LNCaP clone FGC (cell line): Measurements from ENCODE around the gene ASPA.

Source experiments
- DNase-seq: peaks from one replicate; pipeline ENCODE4 v3.0.0-alpha.2; 2011; ENCODE audit warnings: low read depth
- H3K4me3 ChIP-seq: 2 replicates; pipeline ENCODE4 v1.5.1; 2011; ENCODE audit warnings: mild to moderate bottlenecking, low read depth, low read length, control low read depth
- TF ChIP-seq, protein P1 (sequence below): IDR thresholded peaks from 2 replicates; pipeline ENCODE4 v1.5.1; 2012; ENCODE audit warnings: mild to moderate bottlenecking; ENCODE audit not compliant: control insufficient read depth, insufficient read depth; ENCODE audit errors: extremely low read depth

The ASPA gene

DNA sequence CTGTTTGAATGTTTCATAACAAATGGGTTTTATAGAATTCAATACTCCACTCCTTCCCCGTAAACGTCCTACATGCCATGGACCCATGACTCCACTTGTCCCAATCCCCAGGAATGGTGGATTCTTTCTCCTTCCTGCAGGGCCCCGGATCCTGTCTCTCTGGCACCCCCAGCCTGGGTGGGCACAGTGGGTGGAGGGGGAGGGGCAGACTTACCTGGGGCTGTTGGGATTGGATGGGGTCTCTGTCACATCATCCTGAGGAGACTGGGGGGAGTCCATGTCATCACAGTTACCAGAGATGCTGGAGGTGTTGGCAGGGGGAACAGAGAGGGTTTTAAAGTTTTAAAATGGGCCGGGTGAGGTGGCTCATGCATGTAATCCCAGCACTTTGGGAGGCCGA, 68.6 kb downstream of the ASPA start:
- TF ChIP-seq, protein P1, sequence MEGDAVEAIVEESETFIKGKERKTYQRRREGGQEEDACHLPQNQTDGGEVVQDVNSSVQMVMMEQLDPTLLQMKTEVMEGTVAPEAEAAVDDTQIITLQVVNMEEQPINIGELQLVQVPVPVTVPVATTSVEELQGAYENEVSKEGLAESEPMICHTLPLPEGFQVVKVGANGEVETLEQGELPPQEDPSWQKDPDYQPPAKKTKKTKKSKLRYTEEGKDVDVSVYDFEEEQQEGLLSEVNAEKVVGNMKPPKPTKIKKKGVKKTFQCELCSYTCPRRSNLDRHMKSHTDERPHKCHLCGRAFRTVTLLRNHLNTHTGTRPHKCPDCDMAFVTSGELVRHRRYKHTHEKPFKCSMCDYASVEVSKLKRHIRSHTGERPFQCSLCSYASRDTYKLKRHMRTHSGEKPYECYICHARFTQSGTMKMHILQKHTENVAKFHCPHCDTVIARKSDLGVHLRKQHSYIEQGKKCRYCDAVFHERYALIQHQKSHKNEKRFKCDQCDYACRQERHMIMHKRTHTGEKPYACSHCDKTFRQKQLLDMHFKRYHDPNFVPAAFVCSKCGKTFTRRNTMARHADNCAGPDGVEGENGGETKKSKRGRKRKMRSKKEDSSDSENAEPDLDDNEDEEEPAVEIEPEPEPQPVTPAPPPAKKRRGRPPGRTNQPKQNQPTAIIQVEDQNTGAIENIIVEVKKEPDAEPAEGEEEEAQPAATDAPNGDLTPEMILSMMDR: no peak
- no peak for DNase-seq
- H3K4me3 ChIP-seq: no peak overlapping the region

DNA sequence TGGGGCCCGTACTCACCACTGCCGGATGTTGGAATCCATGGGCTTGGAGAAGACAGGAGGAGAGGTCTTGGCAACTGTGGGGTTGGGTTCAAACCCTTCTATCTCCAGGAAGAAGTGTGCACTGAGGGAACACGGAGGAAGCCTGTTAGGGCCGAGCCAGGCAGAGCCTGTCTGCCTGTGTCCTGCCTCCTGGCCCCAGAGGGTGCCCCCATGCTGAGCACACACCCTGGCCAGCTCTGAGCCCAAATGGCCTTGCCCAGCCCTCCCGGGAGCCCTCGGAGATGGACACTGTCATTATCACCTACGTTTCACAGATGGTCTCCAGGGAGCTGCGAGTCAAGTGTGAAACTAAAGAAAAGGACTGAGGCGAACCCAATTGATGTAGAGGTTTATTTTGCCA, 69.4 kb downstream of the ASPA start:
- DNase-seq: no peak
- TF ChIP-seq, protein P1: no peak
- H3K4me3 ChIP-seq: no peak overlapping the region

DNA sequence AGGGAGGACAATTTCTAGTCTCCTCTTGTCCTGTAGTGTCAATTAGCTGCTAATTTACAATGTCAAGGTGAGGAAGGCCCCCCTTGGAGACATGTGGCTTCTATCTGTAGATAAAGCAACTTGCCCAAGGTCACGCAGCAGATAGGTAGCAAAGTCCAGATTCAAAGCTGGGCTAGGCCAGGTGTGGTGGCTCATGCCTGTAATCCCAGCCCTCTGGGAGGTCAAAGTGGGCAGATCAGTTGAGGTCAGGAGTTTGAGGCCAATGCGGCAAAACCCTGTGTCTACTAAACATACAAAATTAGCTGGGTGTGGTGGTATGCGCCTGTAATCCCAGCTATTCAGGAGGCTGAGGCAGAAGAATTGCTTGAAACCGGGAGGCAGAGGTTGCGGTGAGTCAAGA, 70.7 kb downstream of the ASPA start:
- no peak overlapping the region for H3K4me3 ChIP-seq
- TF ChIP-seq, protein P1: no peak
- DNase-seq: no peak

- no peak for DNase-seq
- H3K4me3 ChIP-seq: no peak overlapping the region
- TF ChIP-seq, protein P1: no peak
Observed at GRCh38 chr17:3546997-3547396, 71.2 kb downstream of the ASPA start.

GRCh38 chr17:3547628-3548027, 71.8 kb downstream of the ASPA start:
- TF ChIP-seq, protein P1: no peak
- H3K4me3 ChIP-seq: no peak overlapping the region
- no peak for DNase-seq

DNA sequence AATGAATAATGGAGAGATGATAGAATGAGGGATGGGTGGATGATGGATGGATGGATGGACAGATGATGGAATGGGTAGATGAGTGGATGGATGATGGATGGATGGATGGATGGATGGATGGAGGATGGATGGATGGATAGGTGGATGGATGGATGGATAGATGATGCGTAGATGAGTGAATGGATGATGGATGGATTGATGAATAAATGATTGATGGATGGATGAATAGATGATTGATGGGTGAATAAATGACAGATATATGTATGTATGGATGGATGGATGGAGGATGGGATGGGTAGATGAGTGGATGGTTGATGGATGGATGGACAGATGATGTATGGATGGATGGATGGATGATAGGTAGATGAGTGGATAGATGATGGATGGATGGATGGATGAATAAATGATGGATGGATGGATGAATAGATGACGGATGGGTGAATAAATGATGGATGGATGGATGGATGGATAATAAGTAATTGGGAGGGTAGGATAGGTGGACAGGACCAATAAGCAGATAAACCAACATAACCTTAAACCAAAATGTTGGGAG, 73.9 kb downstream of the ASPA start:
- no peak overlapping the region for H3K4me3 ChIP-seq
- no peak for DNase-seq
- TF ChIP-seq, protein P1: no peak

DNA sequence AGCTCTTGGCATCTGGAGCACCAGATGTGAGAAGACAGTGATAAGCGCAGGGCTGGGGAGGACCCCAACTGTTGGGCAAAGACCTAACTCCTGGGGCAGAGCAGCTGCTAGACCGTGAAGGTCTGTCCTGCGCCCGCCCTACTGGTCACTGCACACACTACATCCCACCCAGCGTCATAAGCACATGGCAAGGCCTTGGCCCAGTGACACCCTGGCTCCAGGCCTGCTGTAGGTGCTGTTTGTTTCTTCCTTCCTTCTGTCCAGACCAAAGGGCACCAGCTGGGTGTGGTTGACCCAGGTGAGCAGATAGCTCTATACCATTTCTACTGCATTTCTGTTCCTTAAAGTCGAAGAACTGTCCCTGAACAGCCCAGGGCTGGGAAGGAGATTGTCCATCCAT, 75.4 kb downstream of the ASPA start:
- TF ChIP-seq, protein P1: no peak
- H3K4me3 ChIP-seq: no peak overlapping the region
- no peak for DNase-seq
